Motor neuron (in vitro differentiated cells): ENCODE results near the gene DICER1. TPM values are rescaled to one million over a fixed set of nuclear protein-coding genes. Genes with fewer than 3 reads are reported as not detected.

Experiments used
- ATAC-seq, 8 experiments: fragments of 200-7000 bp; cut with Tn5 transposase; replicated peaks in 6 of 8; 2 replicates each; pipeline ENCODE4 v1.8.0; 2021; ENCODE audit warnings: mild to moderate bottlenecking in 8 of 8, moderate library complexity in 8 of 8
- H3K27ac ChIP-seq, 2 donors: fragments of 250-450 bp; sonication (Bioruptor Pico); 2 replicates each; pipeline ENCODE4 v1.9.0; 2021; ENCODE audit warnings: antibody characterized with exemption in 2 of 2, mild to moderate bottlenecking in 2 of 2, moderate library complexity in 1 of 2
- H3K4me1 ChIP-seq, 2 donors: fragments of 250-450 bp; sonication (Bioruptor Pico); replicated peaks in 1 of 2; 2 replicates each; pipeline ENCODE4 v1.6.1; 2021; ENCODE audit warnings: antibody characterized with exemption in 2 of 2, mild to moderate bottlenecking in 2 of 2, moderate library complexity in 1 of 2
- H3K4me3 ChIP-seq, 5 donors: fragments of 250-450 bp; sonication (Bioruptor Pico); 2 replicates each; pipeline ENCODE4 v1.9.0; 2021; ENCODE audit warnings: antibody characterized with exemption in 5 of 5, mild to moderate bottlenecking in 5 of 5, moderate library complexity in 4 of 5
- WGBS, 10 experiments: fragments of 450-650 bp; shearing (Covaris generic); methylation state at CpG; one replicate each; pipeline ENCODE4 v1.0.0; 2022; 5-methylcytosine and 5-hydroxymethylcytosine counted together
- in situ Hi-C, 9 experiments: fragments of 400-800 bp; cut with MboI; loops; one replicate each; pipeline ENCODE4 v1.15.0; 2021; ENCODE audit warnings: low sequenced_read_pairs in 9 of 9, low pct_unique_long_range_greater_than_20kb in 2 of 9; ENCODE audit not compliant: unreplicated experiment in 9 of 9
- total RNA-seq, 8 experiments: library from RNA; unstranded; fragments of 300-600 nt; gene quantifications; 2 replicates each; pipeline versions ENCODE4 v1.2.3 to v1.2.4, GENCODE V29; 2022

DICER1 gene
- total RNA-seq, 8 experiments from 2014 or later: 20.6 to 70.1 (median 51.4) TPM

DNA sequence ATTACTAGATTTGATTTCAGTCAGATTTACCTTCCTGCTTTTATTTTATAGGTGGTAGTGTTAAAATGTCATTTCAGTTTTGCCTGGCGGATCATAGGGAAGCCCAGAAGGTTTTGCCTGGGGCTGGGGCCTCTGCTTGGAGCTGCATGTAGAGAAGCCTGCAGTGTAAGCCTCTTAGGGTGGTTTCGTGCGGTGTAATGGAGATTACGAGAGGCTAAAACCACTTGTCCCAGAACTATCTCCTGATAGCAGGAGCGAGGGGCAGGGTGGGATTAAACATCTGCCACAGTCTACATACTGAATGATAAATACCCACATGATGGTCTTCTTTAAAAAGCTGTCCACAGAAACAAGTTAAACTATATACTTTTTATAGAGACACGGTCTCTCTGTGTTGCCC lies 35.0 kb upstream of the DICER1 start:
- no peak overlapping the region for H3K4me3 ChIP-seq
- in situ Hi-C loops: no loop called here
- no peaks in the 10 kb centered on the region for H3K4me1 ChIP-seq
- no peak for ATAC-seq
- 43 to 100% (median 90%) methylated on average over 1 to 5 of the region's 6 CpGs; no CpG with 5 or more reads in 1 of the 10 experiments for WGBS, 10 experiments
- H3K27ac ChIP-seq: no peak overlapping the region

DNA sequence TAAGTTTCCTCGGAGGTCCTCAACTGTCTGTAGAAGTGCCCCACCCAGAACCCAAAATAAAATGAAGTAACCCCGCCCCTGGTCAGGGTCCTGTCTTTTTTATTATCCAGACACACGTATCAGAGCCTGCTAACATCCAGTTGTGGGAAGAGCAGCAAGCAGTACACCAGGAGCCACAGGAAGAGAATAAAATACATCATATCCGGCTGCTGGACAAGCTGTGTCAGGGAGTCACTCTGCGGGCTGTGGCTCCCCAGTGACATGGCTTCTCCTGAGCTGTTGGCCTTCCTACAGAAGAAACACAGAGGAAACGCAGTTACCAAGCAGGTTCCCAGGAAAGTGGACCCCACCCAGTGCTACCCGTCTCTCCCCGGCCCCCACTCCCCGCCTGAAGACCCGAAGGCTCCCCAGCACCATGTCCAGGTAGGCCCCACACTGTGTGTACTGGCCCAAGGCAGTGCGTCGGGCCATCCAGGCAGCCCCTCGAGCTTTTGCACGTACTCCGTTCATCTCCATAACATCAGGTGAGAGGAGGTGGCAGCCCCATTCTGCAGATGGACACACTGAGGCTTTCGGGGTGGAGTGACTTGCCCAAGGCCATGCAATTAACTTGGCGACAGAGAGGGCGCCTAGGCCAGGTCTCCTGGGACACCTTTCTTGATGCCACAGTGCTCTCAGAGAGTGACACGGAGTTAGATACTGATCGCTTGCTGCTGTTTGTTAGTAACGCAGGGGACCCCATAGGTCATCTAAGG lies 34.3 kb upstream of the DICER1 start:
- in situ Hi-C loops: no loop called here
- ATAC-seq: no peak
- Histone ChIP-seq H3K4me1 (no peaks in the 10 kb centered on the region), H3K27ac (no peak overlapping the region), H3K4me3 (no peak overlapping the region)
- WGBS, 10 experiments: 0 to 95% (median 87%) methylated on average over 1 to 7 of the region's 21 CpGs; no CpG with 5 or more reads in 3 of the 10 experiments

GRCh38 chr14:95190857-95191256 lies 33.5 kb upstream of the DICER1 start:
- no peak for ATAC-seq
- in situ Hi-C loops: no loop called here
- Histone ChIP-seq H3K4me3 (no peak overlapping the region), H3K27ac (no peak overlapping the region), H3K4me1 (no peaks in the 10 kb centered on the region)
- WGBS, 10 experiments: 0 to 100% (median 73%) methylated on average over 1 to 6 of the region's 7 CpGs; no CpG with 5 or more reads in 1 of the 10 experiments

GRCh38 chr14:95190346-95190840 lies 33.1 kb upstream of the DICER1 start:
- in situ Hi-C loops: no loop called here
- Histone ChIP-seq H3K4me1 (peaks cover 0 to 1% of the 10 kb centered on the region in 2 donors), H3K4me3 (no peak overlapping the region), H3K27ac (no peak overlapping the region)
- WGBS, 10 experiments: 50 to 83% (median 66%) methylated on average over 1 to 3 of the region's 4 CpGs; no CpG with 5 or more reads in 4 of the 10 experiments
- ATAC-seq: no peak

DNA sequence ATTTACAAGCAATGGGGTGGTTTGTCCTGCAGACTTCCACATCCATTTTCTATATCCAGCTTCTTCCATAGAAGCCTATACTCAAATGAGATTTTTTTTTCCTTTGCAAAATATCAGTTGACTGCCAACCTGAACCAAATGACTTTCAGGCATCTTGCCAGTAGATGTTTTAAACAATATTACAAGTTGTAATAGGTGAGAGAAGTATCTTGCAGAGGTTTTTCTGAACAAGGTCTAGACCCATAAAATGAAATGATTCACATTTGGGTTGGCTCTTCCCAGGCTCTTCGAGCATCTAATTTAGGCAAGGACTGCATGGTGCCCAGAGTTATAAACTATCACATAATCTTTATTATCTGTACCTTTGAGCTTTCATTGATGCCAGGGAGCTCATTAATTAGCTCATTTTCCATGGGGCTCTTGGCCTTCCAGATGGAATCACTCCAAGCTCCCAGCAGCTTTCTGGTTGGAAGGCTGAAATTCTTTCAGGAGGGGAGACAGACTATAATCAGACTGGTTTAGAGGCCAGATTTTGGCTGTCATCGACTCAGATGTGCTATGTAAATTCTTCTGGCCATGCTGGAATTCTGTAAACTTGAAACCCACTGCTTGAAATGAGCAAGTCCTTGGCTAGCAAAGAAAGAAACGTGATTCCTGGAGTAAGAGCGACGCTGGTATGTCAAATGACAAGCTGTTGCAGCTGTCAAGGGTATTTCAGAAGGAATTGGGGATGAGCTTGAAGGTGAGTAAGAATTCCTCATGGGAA lies 32.2 kb upstream of the DICER1 start:
- ATAC-seq: no peak
- Histone ChIP-seq H3K4me3 (no peak overlapping the region), H3K27ac (no peak overlapping the region), H3K4me1 (peaks cover 0 to 2% of the 10 kb centered on the region in 2 donors)
- WGBS, 10 experiments: 15 to 100% (median 88%) methylated on average over 1 to 5 of the region's 5 CpGs; no CpG with 5 or more reads in 2 of the 10 experiments
- in situ Hi-C loops: no loop called here

GRCh38 chr14:95188380-95188779 lies 31.1 kb upstream of the DICER1 start:
- no peak overlapping the region for H3K27ac ChIP-seq
- H3K4me1 ChIP-seq: peaks cover 0 to 2% of the 10 kb centered on the region in 2 donors
- no peak for ATAC-seq
- no peak overlapping the region for H3K4me3 ChIP-seq
- 19 to 92% (median 74%) methylated on average over 2 to 3 of the region's 3 CpGs for WGBS, 10 experiments
- in situ Hi-C loops: no loop called here

DNA sequence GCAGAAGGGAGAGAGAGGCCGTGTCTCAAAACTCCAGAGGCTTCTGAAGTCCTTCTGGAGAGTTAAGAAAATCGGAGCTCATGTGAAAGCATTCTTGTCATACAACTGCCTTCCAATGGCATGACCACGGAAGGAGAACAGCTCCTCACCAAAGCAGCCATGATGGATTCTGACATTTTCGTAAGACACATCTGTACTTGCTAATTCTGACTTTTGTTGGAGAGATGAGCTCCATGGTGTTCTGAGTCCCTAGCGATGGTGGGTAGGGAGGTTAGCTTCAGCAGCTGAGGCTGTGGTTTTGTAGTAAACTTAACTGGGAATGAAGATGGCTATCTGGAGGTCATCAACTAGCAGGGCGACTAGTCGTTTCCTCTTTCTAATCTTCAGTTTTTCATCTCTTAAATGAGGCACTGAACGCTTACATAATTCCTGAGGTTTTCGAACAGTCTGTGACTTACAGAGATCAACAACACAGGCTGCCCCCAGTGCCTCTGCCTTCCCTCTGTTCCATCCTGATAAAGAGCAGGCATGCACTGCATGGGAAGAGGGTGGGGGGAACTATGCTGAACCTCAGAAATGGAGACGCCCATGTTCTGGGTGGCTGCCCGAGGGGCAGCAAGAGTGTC lies 28.6 kb upstream of the DICER1 start:
- Histone ChIP-seq H3K27ac (no peak overlapping the region), H3K4me3 (no peak overlapping the region), H3K4me1 (peaks cover 5 to 8% of the 10 kb centered on the region in 2 donors)
- no peak for ATAC-seq
- in situ Hi-C loops: no loop called here
- WGBS, 10 experiments: 47 to 100% (median 94%) methylated on average over 1 to 10 of the region's 11 CpGs; no CpG with 5 or more reads in 1 of the 10 experiments

GRCh38 chr14:95185033-95185766 lies 27.9 kb upstream of the DICER1 start:
- WGBS, 10 experiments: 40 to 87% (median 83%) methylated on average over 1 to 11 of the region's 12 CpGs; no CpG with 5 or more reads in 1 of the 10 experiments
- peak in 3 of 8 experiments; percentile 60 to 72 (median 68) for ATAC-seq
- in situ Hi-C loops: no loop called here
- no peak overlapping the region for H3K27ac ChIP-seq
- H3K4me3 ChIP-seq: no peak overlapping the region
- peaks cover 5 to 8% of the 10 kb centered on the region in 2 donors for H3K4me1 ChIP-seq

- in situ Hi-C loops: no loop called here
- WGBS, 10 experiments: 0 to 100% (median 92%) methylated on average over 1 to 2 of the region's 2 CpGs; no CpG with 5 or more reads in 2 of the 10 experiments
- Histone ChIP-seq H3K4me3 (no peak overlapping the region), H3K4me1 (peaks cover 8 to 12% of the 10 kb centered on the region in 2 donors), H3K27ac (no peak overlapping the region)
- no peak for ATAC-seq
Observed at GRCh38 chr14:95184413-95184790, 27.1 kb upstream of the DICER1 start.

GRCh38 chr14:95183532-95184412 lies 26.4 kb upstream of the DICER1 start:
- no peak for ATAC-seq
- in situ Hi-C loops: no loop called here
- H3K4me3 ChIP-seq: no peak overlapping the region
- H3K4me1 ChIP-seq: peaks cover 8 to 12% of the 10 kb centered on the region in 2 donors
- no peak overlapping the region for H3K27ac ChIP-seq
- 31 to 95% (median 79%) methylated on average over 1 to 6 of the region's 6 CpGs for WGBS, 10 experiments

DNA sequence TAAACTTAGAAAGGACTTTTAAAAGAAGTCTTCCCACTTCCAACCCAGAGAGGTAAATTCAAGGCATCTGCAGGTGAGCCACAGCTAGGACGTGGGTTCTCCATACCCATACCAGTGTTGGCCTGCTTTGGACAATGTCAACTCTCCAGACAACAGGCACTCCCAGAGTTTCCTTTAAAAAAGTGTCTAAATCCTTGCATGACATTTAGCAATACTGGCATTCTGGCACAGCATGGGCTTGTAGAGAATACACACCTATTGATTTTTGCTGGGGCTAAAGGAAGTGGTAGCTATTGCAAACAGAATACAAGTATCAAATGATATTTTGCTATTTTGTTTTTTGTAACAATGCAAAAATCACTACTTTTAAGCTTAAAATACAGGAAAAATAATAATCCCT lies 25.8 kb upstream of the DICER1 start:
- H3K4me3 ChIP-seq: no peak overlapping the region
- H3K4me1 ChIP-seq: peaks cover 8 to 12% of the 10 kb centered on the region in 2 donors
- in situ Hi-C loops: no loop called here
- WGBS, 10 experiments: 0 to 100% (median 48%) methylated on average over 1 of the region's 1 CpG; no CpG with 5 or more reads in 6 of the 10 experiments
- no peak for ATAC-seq
- no peak overlapping the region for H3K27ac ChIP-seq

DNA sequence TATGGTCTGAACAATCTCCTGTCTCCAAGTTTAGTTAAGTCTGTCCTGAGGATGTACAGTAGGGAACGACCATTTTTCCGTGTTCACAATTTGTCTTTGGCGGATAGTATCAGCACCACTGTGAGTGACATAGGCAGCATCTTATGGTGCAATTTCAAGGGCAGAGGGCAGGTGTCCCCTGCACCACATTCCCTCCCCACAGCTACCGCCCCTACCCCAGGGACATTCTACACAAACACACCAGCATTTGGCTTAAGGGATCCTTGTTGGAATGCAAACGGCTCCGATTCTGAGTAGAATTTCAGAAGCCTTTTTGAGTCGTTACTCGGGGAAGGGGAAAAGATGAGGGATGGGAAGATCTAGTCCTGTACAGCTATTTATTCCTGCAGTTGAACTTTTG lies 25.1 kb upstream of the DICER1 start:
- H3K27ac ChIP-seq: no peak overlapping the region
- 63 to 94% (median 80%) methylated on average over 1 to 8 of the region's 8 CpGs; no CpG with 5 or more reads in 5 of the 10 experiments for WGBS, 10 experiments
- in situ Hi-C loops: no loop called here
- no peak overlapping the region for H3K4me3 ChIP-seq
- peaks cover 8 to 12% of the 10 kb centered on the region in 2 donors for H3K4me1 ChIP-seq
- no peak for ATAC-seq
